GM12891 (cell line): Measurements from ENCODE around the gene WASL.

Source experiments
- PAX5 ChIP-seq: IDR thresholded peaks from 2 replicates; pipeline ENCODE4 v1.6.1; 2011; ENCODE audit warnings: low read length, moderate library complexity, mild to moderate bottlenecking; ENCODE audit not compliant: insufficient read depth, severe bottlenecking
- POLR2A ChIP-seq: IDR thresholded peaks from 2 replicates; pipeline ENCODE4 v1.6.1; 2011; ENCODE audit warnings: low read depth, low read length, control low read depth
- POLR2AphosphoS5 ChIP-seq: IDR thresholded peaks from 2 replicates; pipeline ENCODE4 v1.6.1; 2011; ENCODE audit warnings: low read depth, low read length, control low read depth
- SPI1 ChIP-seq: IDR thresholded peaks from 2 replicates; pipeline ENCODE4 v1.6.1; 2011; ENCODE audit warnings: low read depth, low read length, control low read depth
- TAF1 ChIP-seq: IDR thresholded peaks from 2 replicates; pipeline ENCODE4 v1.6.1; 2011; ENCODE audit warnings: low read depth, low read length, control low read depth

DNA sequence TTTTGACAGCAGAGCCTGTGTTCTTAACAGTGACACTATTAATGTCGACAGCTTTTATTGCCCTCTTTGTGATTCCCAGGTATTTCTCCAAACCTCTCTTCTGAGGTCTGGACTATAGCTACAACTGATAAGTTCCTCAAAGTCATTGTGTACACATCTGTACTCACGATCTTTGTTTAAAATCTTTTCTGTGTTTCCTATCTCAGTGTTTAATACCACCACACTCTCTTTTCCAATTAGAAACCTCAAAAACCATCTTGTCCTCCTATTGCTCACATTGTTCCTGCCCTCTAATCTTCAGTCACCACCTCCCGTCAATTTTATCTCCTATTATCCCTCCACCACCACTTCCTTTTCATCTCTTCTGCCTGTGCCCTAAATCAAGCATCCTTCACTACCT is 12.9 kb upstream of the WASL start:
- no peak for TF ChIP-seq POLR2A
- TF ChIP-seq POLR2AphosphoS5 = no peak
- no peak for TF ChIP-seq TAF1
- no peak for TF ChIP-seq PAX5
- TF ChIP-seq SPI1 = no peak
